Neural cell (in vitro differentiated cells): ENCODE measurements around the gene SMCHD1.

Source experiments
- EZH2 ChIP-seq: fragments of 200-600, 300-800 bp; shearing (Covaris generic), sonication (generic); IDR thresholded peaks from 2 replicates; pipeline ENCODE4 v1.6.1; 2014; ENCODE audit warnings: antibody characterized with exemption, low read length, borderline replicate concordance, mild to moderate bottlenecking; ENCODE audit not compliant: insufficient read depth, poor library complexity, severe bottlenecking
- MXI1 ChIP-seq: fragments of 450-650 bp; conservative IDR thresholded peaks from 2 replicates; pipeline ENCODE4 v1.6.1; 2014; ENCODE audit warnings: antibody characterized with exemption, mild to moderate bottlenecking; ENCODE audit not compliant: poor library complexity, severe bottlenecking
- RAD21 ChIP-seq: fragments of 450-650 bp; conservative IDR thresholded peaks from 2 replicates; pipeline ENCODE4 v1.6.1; 2014; ENCODE audit warnings: antibody characterized with exemption, mild to moderate bottlenecking, moderate library complexity
- TF ChIP-seq, protein P1 (sequence below): fragments of 450-650 bp; IDR thresholded peaks from 2 replicates; pipeline ENCODE4 v1.5.1; 2014; ENCODE audit warnings: antibody characterized with exemption, mild to moderate bottlenecking, moderate library complexity; ENCODE audit not compliant: poor library complexity, severe bottlenecking

DNA sequence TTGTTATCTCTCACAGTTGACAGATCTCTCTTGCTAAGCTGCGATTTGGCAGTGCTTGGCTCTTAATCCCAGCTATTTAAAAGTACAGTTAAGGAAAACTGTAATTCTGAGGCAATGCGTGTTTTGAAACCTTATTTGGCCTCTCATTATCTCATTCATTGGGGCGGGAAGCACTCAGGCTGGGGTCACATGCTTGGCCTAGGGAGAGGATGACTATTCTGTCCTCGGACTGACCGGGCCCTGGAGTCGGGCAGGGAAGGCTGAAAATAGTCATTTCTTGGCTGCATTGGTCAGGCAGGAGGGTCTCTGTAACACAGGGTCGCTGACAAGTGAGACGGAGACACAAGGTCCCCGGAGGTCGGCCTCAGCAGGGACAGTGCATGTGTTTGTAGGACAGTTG, 171.1 kb downstream of the SMCHD1 start:
- TF ChIP-seq, protein P1, sequence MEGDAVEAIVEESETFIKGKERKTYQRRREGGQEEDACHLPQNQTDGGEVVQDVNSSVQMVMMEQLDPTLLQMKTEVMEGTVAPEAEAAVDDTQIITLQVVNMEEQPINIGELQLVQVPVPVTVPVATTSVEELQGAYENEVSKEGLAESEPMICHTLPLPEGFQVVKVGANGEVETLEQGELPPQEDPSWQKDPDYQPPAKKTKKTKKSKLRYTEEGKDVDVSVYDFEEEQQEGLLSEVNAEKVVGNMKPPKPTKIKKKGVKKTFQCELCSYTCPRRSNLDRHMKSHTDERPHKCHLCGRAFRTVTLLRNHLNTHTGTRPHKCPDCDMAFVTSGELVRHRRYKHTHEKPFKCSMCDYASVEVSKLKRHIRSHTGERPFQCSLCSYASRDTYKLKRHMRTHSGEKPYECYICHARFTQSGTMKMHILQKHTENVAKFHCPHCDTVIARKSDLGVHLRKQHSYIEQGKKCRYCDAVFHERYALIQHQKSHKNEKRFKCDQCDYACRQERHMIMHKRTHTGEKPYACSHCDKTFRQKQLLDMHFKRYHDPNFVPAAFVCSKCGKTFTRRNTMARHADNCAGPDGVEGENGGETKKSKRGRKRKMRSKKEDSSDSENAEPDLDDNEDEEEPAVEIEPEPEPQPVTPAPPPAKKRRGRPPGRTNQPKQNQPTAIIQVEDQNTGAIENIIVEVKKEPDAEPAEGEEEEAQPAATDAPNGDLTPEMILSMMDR, result no peak
- TF ChIP-seq RAD21, result no peak
- no peak for TF ChIP-seq MXI1
- no peak for TF ChIP-seq EZH2
